HG03378 (cell line): ENCODE results near the gene NINJ1.

Experiments
- ATAC-seq: cut with Tn5 transposase; IDR thresholded peaks from one replicate; pipeline ENCODE4 v1.9.1; 2021; ENCODE audit warnings: mild to moderate bottlenecking, moderate library complexity; ENCODE audit not compliant: unreplicated experiment

Gene NINJ1, protein sequence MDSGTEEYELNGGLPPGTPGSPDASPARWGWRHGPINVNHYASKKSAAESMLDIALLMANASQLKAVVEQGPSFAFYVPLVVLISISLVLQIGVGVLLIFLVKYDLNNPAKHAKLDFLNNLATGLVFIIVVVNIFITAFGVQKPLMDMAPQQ

DNA sequence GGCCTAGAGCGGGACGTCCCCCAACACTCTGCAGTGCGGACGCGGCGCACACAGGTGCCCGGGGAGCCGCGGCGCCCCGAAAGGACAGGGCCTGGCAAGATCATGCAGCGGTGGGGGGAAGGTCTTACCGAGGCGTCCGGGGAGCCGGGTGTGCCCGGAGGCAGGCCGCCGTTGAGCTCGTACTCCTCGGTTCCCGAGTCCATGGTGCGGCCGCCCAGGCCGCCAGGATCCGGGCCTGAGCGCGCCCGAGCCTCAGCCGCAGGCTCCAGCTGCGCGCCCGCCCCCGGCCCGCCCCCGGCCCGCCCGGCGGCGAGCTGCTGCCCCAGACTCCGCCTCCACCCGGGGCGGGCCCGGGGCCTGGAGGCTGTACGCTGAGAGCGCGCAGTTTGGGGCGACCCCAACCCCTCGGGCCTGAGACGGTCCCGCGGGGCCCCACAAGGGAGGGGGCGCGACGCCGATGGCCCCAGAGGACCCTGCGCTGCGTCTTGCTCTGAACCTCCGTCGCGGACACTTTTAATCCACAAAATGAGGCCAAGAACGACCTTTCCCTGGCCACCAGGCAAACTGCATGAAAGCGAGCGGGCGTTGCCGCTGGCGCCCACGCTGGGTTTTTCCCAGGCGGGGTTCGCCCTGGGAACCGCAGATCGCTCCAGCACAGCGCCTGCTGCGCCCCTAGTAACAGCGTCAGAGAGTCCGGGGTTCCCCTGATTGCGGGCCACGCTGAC is at the start of gene NINJ1:
Gene NINJ1 (minus strand): TSS at position 237 of the 725 bp plus-strand sequence. CDS start 34 bp downstream, at position 203.
- ATAC-seq = peak; percentile 63

GRCh38 chr9:93183131-93183662 is 49.1 kb upstream of the NINJ1 start:
- ATAC-seq = no peak

GRCh38 chr9:93182572-93182971 is 48.5 kb upstream of the NINJ1 start:
- ATAC-seq = no peak

DNA sequence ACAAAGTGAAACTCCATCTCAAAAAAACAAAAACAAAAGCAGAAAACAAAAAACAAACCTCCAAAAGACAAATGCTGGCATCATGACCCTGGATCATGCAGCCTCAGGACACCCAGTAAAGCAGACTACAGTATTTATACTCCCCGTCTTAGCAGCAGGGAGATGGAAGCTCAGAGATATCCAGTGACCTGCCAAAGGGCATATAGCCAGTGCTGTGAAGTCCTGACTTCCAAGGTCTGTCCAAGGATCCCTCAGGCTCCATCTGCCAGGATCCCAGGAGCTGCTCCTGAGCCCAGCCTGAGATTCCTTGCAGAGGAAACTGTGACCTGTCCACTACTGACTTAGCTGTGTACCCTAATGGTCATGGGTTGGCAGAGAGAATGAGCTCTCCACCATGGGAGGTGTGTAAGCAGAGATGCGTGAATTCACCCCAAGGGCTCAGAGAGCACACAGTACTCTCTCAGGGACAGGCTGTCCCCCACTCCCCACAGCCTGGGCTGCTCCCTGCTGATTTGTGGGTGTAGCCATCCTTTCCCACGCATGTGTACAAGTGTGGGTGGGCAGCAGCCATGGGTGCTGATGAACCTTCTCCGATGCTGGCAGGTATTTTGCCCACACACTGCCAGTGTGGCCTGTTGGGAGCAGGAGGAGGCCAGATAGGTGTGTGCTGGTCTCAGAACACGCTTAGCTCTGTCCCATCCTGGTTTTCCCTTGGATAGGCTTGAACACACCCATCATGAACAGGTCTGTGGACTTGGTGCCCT is 47.8 kb upstream of the NINJ1 start:
- no peak for ATAC-seq

DNA sequence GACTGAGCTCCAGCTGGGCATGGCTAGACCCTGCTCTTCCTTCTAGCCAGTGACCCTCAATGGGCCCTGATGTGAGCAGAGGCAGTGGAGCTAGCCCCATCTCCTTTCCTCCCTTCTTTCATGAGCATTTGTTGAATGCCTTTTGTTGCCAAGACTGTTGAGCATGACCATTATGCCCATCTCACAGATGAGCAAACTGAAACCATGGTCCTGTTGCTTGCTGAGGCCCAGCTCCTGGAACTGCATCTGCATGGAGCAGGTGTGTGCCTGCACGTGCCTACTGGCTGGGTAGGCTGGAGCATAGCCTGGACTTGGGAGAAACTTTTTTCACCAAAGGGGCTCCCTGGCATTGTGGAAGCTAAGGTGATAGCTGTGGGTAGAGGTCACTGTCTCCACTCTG is 46.9 kb upstream of the NINJ1 start:
- ATAC-seq = no peak

DNA sequence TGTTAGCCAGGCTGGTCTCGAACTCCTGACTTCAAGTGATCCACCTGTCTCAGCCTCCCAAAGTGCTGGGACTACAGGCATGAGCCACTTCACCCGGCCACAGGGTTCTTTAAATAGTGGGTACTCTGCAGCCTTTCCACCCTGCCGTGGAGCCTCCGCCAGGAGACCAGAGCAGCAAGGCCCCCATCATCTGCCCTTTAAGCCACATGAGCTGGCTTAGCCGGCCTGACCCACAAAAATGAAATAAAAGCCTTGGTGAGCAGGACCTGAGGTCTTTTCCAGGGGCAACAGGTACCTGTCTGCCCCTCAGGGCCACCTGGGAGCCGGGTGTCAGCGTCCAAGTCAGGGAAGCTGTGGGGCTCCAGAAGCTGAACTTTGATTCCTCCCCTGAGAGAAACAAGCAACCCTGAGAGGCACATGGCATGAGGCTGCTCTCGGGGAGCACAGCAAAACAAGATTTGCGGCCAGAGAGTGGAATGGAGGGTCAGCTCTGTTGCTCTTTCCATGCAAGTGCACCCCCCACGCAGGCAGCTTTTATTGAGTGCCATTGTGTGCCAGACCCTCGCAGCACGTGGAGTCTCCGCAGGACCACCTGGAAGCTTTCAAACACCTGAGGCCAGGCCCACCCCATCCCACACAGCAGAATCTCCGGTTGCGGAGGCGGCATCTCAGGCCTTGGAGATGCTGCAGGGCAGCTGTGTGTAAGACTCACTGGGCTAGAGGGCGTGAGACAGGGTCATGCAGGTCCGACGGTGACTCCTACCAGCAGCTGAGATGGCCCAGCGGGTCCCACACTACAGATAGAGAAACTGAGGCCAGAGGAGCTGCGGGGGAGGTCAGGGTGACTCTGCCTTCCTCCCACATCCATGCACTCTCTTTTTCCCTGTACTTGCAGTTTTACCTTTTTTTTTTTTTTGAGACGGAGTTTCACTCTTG is 45.1 kb upstream of the NINJ1 start:
- ATAC-seq = no peak

GRCh38 chr9:93177676-93178075 is 43.6 kb upstream of the NINJ1 start:
- no peak for ATAC-seq

DNA sequence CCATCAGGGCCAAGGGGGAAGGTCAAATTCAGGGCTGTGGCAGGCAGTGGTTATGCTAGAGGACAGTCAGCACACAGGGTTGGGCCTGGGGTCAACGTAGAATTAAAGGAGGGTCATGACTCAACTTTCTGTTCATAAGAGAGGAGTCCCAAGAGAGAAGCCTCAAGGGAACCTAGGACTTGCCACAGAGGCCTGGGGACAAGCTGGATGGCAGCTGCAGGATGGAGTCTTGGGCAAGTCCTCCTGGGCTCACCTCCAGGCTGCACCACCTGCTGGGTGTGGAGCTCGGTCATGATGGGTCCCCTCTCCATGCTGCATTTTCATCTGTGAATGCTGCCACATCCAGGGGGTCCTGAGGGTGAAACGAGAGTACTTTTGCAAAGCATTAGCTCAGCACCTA is 40.9 kb upstream of the NINJ1 start:
- ATAC-seq = no peak

- no peak for ATAC-seq
These were observed 39.5 kb upstream of the NINJ1 start for GRCh38 chr9:93173365-93174051.

GRCh38 chr9:93172666-93173364 is 38.8 kb upstream of the NINJ1 start:
- ATAC-seq = no peak

GRCh38 chr9:93171261-93171990 is 37.4 kb upstream of the NINJ1 start:
- no peak for ATAC-seq

DNA sequence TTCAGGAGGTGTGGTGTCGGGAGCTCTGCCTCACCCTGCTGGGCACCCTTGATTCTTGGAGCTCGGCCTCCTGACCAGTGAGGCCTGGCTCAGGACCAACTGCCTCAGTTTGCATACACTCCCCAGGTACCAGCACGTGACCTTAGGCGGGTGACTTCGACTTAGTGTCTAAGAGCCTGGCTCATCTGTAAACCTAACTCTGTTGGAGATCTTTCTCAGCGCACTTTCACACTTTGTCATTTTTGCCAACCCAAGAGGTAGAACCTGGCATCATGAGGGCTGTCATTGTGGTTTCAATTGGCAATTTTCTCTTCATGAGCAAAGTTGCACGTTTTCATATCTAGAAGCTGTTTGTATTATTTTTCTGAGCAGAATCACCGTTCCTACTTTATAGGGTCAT is 36.5 kb upstream of the NINJ1 start:
- ATAC-seq = no peak

DNA sequence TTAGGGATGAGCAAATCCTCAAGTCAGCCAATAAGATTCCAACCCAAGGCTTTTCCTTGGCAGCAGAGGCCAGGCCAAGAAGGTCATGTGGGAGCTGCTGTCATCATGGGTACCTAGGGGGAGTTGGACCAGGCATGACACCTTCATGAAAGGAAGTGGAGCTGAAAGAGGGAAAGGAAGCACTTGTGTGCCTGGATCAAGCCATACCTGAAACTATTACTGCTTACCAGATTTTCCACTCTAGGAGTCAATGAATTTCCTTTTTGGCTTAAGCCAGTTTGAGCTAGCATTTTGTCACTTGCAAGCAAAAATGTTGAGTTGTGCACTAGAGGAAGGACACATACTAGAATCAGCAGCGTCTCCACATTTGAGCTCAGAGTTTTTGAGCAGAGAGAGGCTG is 35.4 kb upstream of the NINJ1 start:
- no peak for ATAC-seq

DNA sequence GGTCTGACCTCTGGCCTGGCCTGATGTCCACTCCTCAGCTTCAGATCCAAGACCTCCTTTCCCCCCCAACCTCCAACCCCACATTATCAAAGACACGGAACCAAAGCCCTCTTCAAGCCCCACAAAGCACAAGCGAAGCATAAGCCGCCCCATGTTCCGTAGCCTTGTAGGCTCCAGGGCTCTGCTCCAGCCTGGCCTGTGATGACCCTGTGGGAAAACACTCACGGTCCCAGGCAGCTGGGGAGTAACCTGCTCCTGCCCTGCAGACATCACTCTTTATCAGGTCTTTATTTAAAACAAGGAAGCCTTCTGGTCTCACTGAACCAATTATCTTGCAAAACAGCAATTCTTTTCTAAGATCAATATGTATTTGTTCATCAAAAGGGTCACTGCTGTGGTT is 34.5 kb upstream of the NINJ1 start:
- no peak for ATAC-seq

DNA sequence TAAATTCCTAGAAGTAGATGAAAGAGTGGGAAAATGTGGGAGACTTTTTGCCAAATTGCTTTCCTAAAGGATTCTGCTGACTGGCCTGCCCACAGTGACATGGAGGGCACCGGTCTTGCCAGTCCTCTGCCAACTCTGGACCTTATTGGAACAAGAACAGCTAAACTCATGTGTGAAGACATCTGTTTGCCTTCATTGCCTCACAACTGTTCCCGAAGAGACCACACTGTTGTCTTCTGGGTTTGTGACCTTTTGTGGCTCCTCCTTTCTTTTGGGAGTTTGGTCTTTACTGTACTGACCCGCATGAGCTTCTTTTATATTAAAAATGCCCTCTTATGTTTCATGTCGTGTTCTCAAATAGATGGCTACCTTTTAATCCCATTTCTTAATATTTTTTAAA is 33.8 kb upstream of the NINJ1 start:
- no peak for ATAC-seq

DNA sequence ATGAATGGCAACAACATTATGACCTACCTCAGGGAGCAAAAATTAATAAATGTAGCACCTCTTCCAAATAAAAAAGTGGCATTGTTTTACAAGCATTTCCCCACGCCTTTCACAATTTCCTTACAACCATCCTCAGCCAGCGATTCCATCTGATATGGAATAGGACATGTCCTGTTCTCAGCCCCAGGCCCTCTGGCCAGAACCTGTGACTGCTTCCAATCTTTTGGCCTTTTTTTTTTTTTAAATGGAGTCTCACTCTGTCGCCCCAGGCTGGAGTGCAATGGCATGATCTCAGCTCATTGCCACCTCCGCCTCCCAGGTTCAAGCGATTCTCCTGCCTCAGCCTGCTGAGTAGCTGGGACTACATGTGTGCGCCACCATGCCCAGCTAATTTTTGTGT is 33.1 kb upstream of the NINJ1 start:
- ATAC-seq = no peak

- no peak for ATAC-seq
These were observed 32.6 kb upstream of the NINJ1 start for GRCh38 chr9:93166699-93167098.

DNA sequence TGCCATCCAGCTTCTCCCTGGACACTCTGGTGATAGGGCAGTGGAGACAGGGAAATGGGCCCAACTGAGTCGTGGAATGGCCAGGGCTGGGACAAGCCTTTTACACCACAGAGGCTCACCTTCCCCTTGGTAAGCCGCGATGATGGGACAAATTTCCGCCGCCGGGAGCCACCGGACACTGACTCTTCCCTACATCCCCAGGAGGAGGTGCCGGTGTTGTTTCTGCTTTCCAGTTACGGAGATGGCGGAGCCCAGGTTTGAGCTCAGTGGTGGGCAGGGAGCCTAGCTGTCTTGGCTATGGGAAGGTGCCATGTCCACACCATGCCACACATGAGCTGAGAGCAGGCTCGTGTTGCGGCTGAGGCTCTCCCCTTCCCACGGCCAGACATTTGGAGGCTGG is 30.0 kb upstream of the NINJ1 start:
- no peak for ATAC-seq
